CD4-positive, CD25-positive, alpha-beta regulatory T cell (primary cell): Measurements from ENCODE around the gene ERVK3-1. TPM values are rescaled to one million over a fixed set of nuclear protein-coding genes. Genes with fewer than 3 reads are reported as not detected.

Experiments
- ATAC-seq, 2 donors: fragments of 150-1000 bp; cut with Tn5 transposase; one replicate each; pipeline ENCODE4 v1.10.0; 2021; ENCODE audit warnings: low read depth in 2 of 2, moderate number of reproducible peaks in 2 of 2, moderate library complexity in 1 of 2
- DNase-seq, 3 donors: peaks; one replicate each; pipeline versions ENCODE4 v3.0.0 to v3.0.0-alpha.2; 2012 to 2022; ENCODE audit warnings: mixed read lengths in 1 of 3
- H3K27ac ChIP-seq: one replicate; pipeline ENCODE4 v1.7.0; 2013; ENCODE audit warnings: mild to moderate bottlenecking, low read length; ENCODE audit not compliant: insufficient read depth, poor library complexity, severe bottlenecking
- H3K27me3 ChIP-seq: one replicate; pipeline ENCODE4 v1.7.0; 2013; ENCODE audit warnings: low read length; ENCODE audit not compliant: control insufficient read depth, insufficient read depth
- H3K36me3 ChIP-seq: one replicate; pipeline ENCODE4 v1.7.0; 2013; ENCODE audit warnings: mild to moderate bottlenecking, low read length, moderate library complexity; ENCODE audit not compliant: control insufficient read depth, insufficient read depth
- H3K4me1 ChIP-seq: 2 replicates; pipeline ENCODE4 v1.7.0; 2013; ENCODE audit warnings: mild to moderate bottlenecking, low read length; ENCODE audit not compliant: insufficient read depth, control insufficient read depth, poor library complexity, severe bottlenecking
- H3K4me3 ChIP-seq: one replicate; pipeline ENCODE4 v1.7.0; 2013; ENCODE audit warnings: low read depth, mild to moderate bottlenecking, low read length, moderate library complexity
- H3K9me3 ChIP-seq, 2 experiments: 1 replicate in 1 of 2; 2 replicates in 1 of 2; pipeline ENCODE4 v1.7.0; 2013; ENCODE audit warnings: low read length in 2 of 2, mild to moderate bottlenecking in 1 of 2, moderate library complexity in 1 of 2; ENCODE audit not compliant: control insufficient read depth in 2 of 2
- H3K27ac Mint-ChIP-seq, 3 donors: one replicate each; pipeline ENCODE4 v1.8.0; 2020 to 2022; ENCODE audit warnings: mild to moderate bottlenecking in 3 of 3, mixed read lengths in 3 of 3, moderate library complexity in 2 of 3
- H3K27me3 Mint-ChIP-seq: one replicate; pipeline ENCODE4 v1.8.0; 2022; ENCODE audit warnings: mild to moderate bottlenecking, mixed read lengths
- H3K36me3 Mint-ChIP-seq: one replicate; pipeline ENCODE4 v1.8.0; 2020; ENCODE audit warnings: mixed read lengths
- H3K4me1 Mint-ChIP-seq, 4 donors: one replicate each; pipeline ENCODE4 v1.8.0; 2020 to 2022; ENCODE audit warnings: mixed read lengths in 4 of 4, mild to moderate bottlenecking in 1 of 4
- H3K4me3 Mint-ChIP-seq, 4 donors: one replicate each; pipeline ENCODE4 v1.8.0; 2020 to 2022; ENCODE audit warnings: mild to moderate bottlenecking in 4 of 4, mixed read lengths in 4 of 4, moderate library complexity in 3 of 4
- H3K9me3 Mint-ChIP-seq, 7 donors: one replicate each; pipeline ENCODE4 v1.8.0; 2020 to 2022; ENCODE audit warnings: mixed read lengths in 7 of 7, mild to moderate bottlenecking in 3 of 7, moderate library complexity in 2 of 7
- polyA plus RNA-seq, 4 donors: library from polyadenylated mRNA; unstranded; fragments of 300-500 nt; fragmentation: Illumina TruSeq; gene quantifications; one replicate each; pipeline ENCODE4 v1.2.3, GENCODE V29; 2021
- total RNA-seq: library from RNA; stranded (reverse); gene quantifications from one replicate; pipeline ENCODE4 v1.2.3, GENCODE V29; 2022

The ERVK3-1 gene
- total and polyA plus RNA-seq, 5 donors from 2014 or later: 65.9 to 117 (median 80.6) TPM

- ATAC-seq: no peak
- peak within 1 kb of the TSS in 1 of 4 donors; percentile 66 for H3K4me3 Mint-ChIP-seq
- DNase-seq: no peak
- H3K27me3 ChIP-seq: no peaks in the 10 kb centered on the region
- H3K4me1 Mint-ChIP-seq: peaks cover 0 to 26% (median 6%) of the 10 kb centered on the region in 4 donors
- H3K36me3 ChIP-seq: no peaks in the 10 kb centered on the region
- peaks cover 8% of the 10 kb centered on the region for H3K36me3 Mint-ChIP-seq
- H3K9me3 ChIP-seq: no peaks in the 10 kb centered on the region
- no peak within 1 kb of the TSS for H3K4me3 ChIP-seq
- H3K27ac Mint-ChIP-seq: no peak within 1 kb of the TSS
- peaks cover 0 to 2% (median 0%) of the 10 kb centered on the region in 7 donors for H3K9me3 Mint-ChIP-seq
- H3K4me1 ChIP-seq: peaks cover 26% of the 10 kb centered on the region
- no peak within 1 kb of the TSS for H3K27ac ChIP-seq
- H3K27me3 Mint-ChIP-seq: peaks cover 2% of the 10 kb centered on the region
These were observed 47.8 kb downstream of the ERVK3-1 start, which contains the start of gene A1BG for GRCh38 chr19:58352760-58353671. A1BG (minus strand) TSS chr19:58353492; CDS start chr19:58353437, 55 bp downstream.

- DNase-seq: no peak
These were observed 48.7 kb downstream of the ERVK3-1 start for GRCh38 chr19:58353717-58354477.

GRCh38 chr19:58354478-58355030 is 49.4 kb downstream of the ERVK3-1 start:
- Histone ChIP-seq H3K27ac (no peak overlapping the region), H3K9me3 (no peaks in the 10 kb centered on the region), H3K4me3 (no peak overlapping the region), H3K36me3 (no peaks in the 10 kb centered on the region), H3K4me1 (peaks cover 20% of the 10 kb centered on the region), H3K27me3 (no peaks in the 10 kb centered on the region)
- peaks cover 0 to 16% (median under 1%) of the 10 kb centered on the region in 4 donors for H3K4me1 Mint-ChIP-seq
- H3K27ac Mint-ChIP-seq: no peak overlapping the region
- H3K27me3 Mint-ChIP-seq: no peaks in the 10 kb centered on the region
- ATAC-seq: no peak
- H3K9me3 Mint-ChIP-seq: peaks cover 0 to 2% (median 0%) of the 10 kb centered on the region in 7 donors
- peak overlapping the region in 1 of 4 donors; percentile 32 for H3K4me3 Mint-ChIP-seq
- DNase-seq: no peak
- peaks cover 2% of the 10 kb centered on the region for H3K36me3 Mint-ChIP-seq

More at GRCh38 chr19:58353717-58354477, 48.7 kb downstream of the ERVK3-1 start:
- no peaks in the 10 kb centered on the region for H3K27me3 ChIP-seq
- peaks cover 0 to 18% (median 2%) of the 10 kb centered on the region in 4 donors for H3K4me1 Mint-ChIP-seq
- H3K27ac Mint-ChIP-seq: no peak overlapping the region
- H3K4me3 ChIP-seq: no peak overlapping the region
- H3K9me3 ChIP-seq: no peaks in the 10 kb centered on the region
- H3K27ac ChIP-seq: no peak overlapping the region
- no peak for ATAC-seq
- no peaks in the 10 kb centered on the region for H3K27me3 Mint-ChIP-seq
- H3K4me1 ChIP-seq: peaks cover 20% of the 10 kb centered on the region
- H3K36me3 ChIP-seq: no peaks in the 10 kb centered on the region
- H3K4me3 Mint-ChIP-seq: peak overlapping the region in 1 of 4 donors; percentile 32
- peaks cover 5% of the 10 kb centered on the region for H3K36me3 Mint-ChIP-seq
- H3K9me3 Mint-ChIP-seq: peaks cover 0 to 2% (median 0%) of the 10 kb centered on the region in 7 donors

GRCh38 chr19:58355215-58355796 is 50.1 kb downstream of the ERVK3-1 start:
- H3K36me3 Mint-ChIP-seq: no peaks in the 10 kb centered on the region
- H3K4me1 Mint-ChIP-seq: peaks cover 0 to 14% (median 0%) of the 10 kb centered on the region in 4 donors
- no peak overlapping the region for H3K4me3 ChIP-seq
- H3K27me3 Mint-ChIP-seq: no peaks in the 10 kb centered on the region
- ATAC-seq: no peak
- peaks cover 20% of the 10 kb centered on the region for H3K4me1 ChIP-seq
- no peaks in the 10 kb centered on the region for H3K27me3 ChIP-seq
- H3K36me3 ChIP-seq: no peaks in the 10 kb centered on the region
- H3K9me3 ChIP-seq: no peaks in the 10 kb centered on the region
- H3K27ac Mint-ChIP-seq: no peak overlapping the region
- peaks cover 0 to 2% (median 0%) of the 10 kb centered on the region in 7 donors for H3K9me3 Mint-ChIP-seq
- no peak for DNase-seq
- H3K27ac ChIP-seq: no peak overlapping the region
- peak overlapping the region; percentile 17 to 75 (median 46) for H3K4me3 Mint-ChIP-seq

GRCh38 chr19:58355908-58356765 is 51.0 kb downstream of the ERVK3-1 start:
- peak overlapping the region in 3 of 4 donors; percentile 47 to 70 (median 56) for H3K4me3 Mint-ChIP-seq
- no peaks in the 10 kb centered on the region for H3K36me3 Mint-ChIP-seq
- peak in 2 of 3 donors; percentile 48 to 77 for DNase-seq

GRCh38 chr19:58356766-58357480 is 51.7 kb downstream of the ERVK3-1 start:
- peak in 1 of 3 donors; percentile 12 for DNase-seq

More at GRCh38 chr19:58355908-58356765, 51.0 kb downstream of the ERVK3-1 start:
- Mint-ChIP-seq H3K4me1 (peaks cover 0 to 14% (median 0%) of the 10 kb centered on the region in 4 donors), H3K27me3 (no peaks in the 10 kb centered on the region), H3K27ac (no peak overlapping the region), H3K9me3 (no peaks in the 10 kb centered on the region)
- Histone ChIP-seq H3K36me3 (no peaks in the 10 kb centered on the region), H3K4me3 (no peak overlapping the region), H3K27me3 (no peaks in the 10 kb centered on the region), H3K27ac (peak overlapping the region; percentile 14), H3K4me1 (peaks cover 20% of the 10 kb centered on the region), H3K9me3 (no peaks in the 10 kb centered on the region)
- peak; percentile 58 to 64 for ATAC-seq

More at GRCh38 chr19:58356766-58357480, 51.7 kb downstream of the ERVK3-1 start:
- peaks cover 2% of the 10 kb centered on the region for H3K27me3 Mint-ChIP-seq
- H3K36me3 Mint-ChIP-seq: no peaks in the 10 kb centered on the region
- no peaks in the 10 kb centered on the region for H3K27me3 ChIP-seq
- no peak overlapping the region for H3K27ac Mint-ChIP-seq
- H3K9me3 Mint-ChIP-seq: no peaks in the 10 kb centered on the region
- H3K4me1 Mint-ChIP-seq: peaks cover 0 to 16% (median 2%) of the 10 kb centered on the region in 4 donors
- H3K4me3 ChIP-seq: no peak overlapping the region
- ATAC-seq: no peak
- H3K36me3 ChIP-seq: no peaks in the 10 kb centered on the region
- H3K4me3 Mint-ChIP-seq: peak overlapping the region in 2 of 4 donors; percentile 56 to 70
- peaks cover 25% of the 10 kb centered on the region for H3K4me1 ChIP-seq
- no peak overlapping the region for H3K27ac ChIP-seq
- H3K9me3 ChIP-seq: no peaks in the 10 kb centered on the region
